Inflammatory macrophage (primary cell): ENCODE results near the gene MATN3.

Experiments used
- DNase-seq, 2 donors: peaks; one replicate each; pipeline ENCODE4 v3.0.0-alpha.2; 2020 to 2022

Gene MATN3

GRCh38 chr2:20035955-20036666 is 23.6 kb upstream of the MATN3 start:
- DNase-seq = peak; percentile 36 to 40

DNA sequence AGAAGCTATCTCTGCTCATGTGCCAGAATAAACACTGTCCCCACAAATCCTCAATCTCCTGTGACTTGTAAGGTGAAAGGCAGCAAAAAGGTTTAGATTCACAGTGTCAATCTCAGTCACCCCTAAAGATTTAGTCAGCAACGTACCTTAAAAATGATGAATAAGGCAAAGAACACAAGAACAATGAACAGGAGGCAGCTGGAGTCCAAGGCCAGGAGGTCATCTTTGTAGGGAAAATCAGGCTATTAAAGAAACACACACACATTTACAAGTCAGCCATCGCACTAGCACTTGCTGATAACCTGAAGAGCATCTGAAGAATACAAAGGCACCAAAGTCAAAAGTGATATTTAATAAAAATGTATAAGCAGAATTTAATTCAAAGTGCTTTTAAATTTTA is 22.4 kb upstream of the MATN3 start:
- no peak for DNase-seq

DNA sequence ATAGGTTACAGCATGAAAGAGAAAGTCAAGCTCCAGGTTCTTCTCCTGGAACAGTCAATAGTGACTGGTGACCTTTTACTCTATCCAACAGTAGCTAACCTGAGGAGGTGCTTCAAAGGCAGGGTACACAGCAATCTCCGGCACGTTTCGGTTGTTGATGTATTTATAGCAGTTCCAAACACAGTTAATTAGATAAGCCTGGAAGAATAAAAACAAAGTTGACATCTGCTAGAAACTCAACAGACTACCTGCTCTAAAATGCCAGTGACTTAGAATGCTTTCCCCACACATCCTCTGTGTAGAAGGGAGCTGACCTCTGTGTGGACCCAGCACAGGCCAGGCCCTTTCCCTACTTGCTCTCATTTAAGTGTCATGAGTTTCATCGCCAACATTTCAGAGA is 21.8 kb upstream of the MATN3 start:
- DNase-seq = no peak

- DNase-seq = no peak
These were observed 20.9 kb upstream of the MATN3 start for GRCh38 chr2:20033322-20033721.

GRCh38 chr2:20030224-20030623 is 17.8 kb upstream of the MATN3 start:
- no peak for DNase-seq

DNA sequence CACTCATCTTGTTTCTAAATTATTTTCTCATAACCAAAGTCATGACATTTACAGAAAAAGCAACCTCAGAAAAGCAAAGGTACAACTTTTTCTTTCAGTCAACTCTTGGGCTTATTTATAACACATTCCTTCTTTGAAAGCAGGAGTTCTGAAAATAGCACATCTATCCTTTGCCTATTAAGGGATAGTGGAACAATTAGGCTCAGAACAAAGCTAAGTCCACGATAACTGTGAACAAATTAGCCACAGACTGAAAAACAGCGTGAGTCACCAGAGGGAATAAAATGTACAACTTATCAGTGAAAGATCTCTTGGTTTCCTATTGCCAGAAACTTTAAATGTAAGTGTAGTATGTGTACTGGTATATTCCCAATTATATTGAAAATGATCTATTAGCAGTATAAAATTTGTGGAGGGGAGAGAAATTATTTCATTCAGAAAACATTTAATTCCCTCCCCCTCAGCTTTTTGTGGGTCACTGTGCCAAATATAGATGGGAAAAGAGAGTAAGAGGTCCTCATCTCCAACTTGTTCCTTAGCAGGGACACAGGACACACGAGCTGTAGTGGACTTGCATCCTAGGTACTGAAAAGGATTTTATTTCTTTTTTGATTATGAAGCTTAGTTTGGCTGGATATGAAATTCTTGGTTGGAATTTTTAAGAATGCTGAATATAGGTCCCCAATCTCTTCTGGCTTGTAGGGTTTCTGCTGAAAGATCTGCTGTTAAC is 15.4 kb upstream of the MATN3 start:
- no peak for DNase-seq

GRCh38 chr2:20027260-20027677 is 14.8 kb upstream of the MATN3 start:
- DNase-seq = no peak

DNA sequence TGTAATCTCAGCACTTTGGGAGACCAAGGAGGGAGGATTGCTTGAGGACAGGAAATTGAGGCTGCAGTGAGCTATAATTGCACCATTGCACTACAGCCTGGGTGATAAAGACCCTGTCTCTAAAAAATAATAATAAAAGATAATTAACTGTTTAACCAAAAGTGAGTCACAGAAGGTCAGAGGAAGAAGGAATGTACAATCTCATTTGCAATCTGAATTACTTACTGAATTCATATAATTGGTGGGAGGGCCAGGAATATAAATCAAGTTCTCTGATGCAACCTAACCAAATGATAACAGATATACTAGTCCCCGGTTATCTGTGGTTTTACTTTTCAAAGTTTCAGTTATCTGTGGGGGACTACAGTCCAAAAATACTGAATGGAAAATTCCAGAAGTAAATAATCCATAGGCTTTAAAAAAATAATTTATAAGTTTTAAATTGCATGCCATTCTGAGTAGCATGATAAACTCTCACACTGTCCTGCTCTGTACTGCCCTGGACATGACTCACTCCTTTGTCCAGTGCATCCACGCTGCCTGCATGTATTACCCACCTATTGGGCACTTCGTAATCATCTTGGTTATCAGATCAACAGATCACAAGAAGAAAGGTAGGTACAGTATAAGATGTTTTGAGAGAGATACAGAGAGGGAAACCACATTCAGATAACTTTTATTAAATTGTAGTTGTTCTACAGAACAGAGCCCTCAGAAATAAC is 12.8 kb upstream of the MATN3 start:
- DNase-seq = no peak

DNA sequence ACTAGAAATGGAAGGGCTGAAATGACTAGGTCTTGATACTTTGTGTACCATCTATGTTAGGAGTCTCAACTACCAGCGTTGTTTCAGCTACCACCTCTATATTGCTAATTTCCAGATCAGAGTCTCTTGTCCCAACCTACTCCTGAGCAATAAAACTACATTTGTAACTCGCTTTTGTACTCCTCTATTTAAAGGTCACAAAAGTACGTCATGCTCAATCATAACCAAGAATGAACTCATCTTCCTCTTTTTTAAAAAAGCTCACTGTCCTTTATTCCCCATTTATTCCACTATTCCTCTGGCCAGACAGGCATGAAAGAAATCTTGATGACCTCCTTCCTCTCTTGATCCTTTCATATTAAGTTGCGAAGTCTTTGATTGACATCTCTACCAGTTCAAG is 11.2 kb upstream of the MATN3 start:
- peak; percentile 30 to 40 for DNase-seq

DNA sequence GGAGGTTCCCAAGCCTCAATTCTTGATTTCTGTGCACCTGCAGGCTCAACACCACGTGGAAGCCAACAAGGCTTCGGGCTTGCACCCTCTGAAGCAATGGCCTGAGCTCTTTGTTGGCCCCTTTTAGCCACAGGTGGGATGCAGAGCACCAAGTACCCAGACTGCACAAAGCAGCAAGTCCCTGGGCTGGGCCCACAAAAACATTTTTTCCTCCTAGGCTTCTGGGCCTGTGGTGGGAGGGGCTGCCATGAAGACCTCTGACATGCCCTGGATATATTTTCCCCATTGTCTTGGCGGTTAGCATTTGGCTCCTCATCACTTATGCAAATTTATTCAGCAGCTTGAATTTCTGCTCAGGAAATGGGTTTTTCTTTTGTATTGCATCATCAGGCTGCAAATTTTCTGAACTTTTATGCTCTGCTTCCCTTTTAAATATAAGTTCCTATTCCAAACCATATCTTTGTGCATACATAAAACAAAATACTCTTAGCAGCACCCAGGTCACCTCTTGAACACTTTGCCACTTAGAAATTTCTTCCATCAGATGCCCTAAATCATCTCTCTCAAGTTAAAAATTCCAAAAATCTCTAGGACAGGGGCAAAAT is 9.0 kb upstream of the MATN3 start:
- DNase-seq = peak in 1 of 2 donors; percentile 36

DNA sequence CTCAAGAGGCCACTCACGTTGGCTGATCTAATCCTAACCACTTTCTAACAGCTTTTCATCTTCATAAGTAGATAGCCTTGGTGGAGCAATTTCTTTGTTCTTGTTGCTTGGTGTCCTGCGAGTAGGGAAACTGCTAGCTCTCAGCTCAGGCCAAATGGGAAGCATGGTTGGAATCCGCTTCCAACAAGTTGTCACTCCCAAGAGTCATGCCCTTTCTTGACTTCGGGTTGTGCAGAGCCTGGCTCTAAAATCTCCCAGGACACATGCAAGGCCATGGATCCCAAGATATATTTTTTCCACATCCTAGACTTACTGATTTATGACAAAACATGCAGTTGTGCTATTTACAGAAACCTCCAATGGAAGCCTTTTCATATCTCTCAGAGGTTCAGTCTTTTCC is 7.3 kb upstream of the MATN3 start:
- DNase-seq = no peak

GRCh38 chr2:20018601-20019152 is 6.2 kb upstream of the MATN3 start:
- DNase-seq = no peak

GRCh38 chr2:20016346-20016745 is 3.9 kb upstream of the MATN3 start:
- DNase-seq = no peak

- DNase-seq = peak; percentile 36 to 49
These were observed 3.1 kb upstream of the MATN3 start for GRCh38 chr2:20015482-20016083.

GRCh38 chr2:20013126-20013849 is 820 bp upstream of the MATN3 start:
- no peak for DNase-seq

- no peak for DNase-seq
These were observed 511 bp downstream of the MATN3 start for GRCh38 chr2:20012032-20012281.

DNA sequence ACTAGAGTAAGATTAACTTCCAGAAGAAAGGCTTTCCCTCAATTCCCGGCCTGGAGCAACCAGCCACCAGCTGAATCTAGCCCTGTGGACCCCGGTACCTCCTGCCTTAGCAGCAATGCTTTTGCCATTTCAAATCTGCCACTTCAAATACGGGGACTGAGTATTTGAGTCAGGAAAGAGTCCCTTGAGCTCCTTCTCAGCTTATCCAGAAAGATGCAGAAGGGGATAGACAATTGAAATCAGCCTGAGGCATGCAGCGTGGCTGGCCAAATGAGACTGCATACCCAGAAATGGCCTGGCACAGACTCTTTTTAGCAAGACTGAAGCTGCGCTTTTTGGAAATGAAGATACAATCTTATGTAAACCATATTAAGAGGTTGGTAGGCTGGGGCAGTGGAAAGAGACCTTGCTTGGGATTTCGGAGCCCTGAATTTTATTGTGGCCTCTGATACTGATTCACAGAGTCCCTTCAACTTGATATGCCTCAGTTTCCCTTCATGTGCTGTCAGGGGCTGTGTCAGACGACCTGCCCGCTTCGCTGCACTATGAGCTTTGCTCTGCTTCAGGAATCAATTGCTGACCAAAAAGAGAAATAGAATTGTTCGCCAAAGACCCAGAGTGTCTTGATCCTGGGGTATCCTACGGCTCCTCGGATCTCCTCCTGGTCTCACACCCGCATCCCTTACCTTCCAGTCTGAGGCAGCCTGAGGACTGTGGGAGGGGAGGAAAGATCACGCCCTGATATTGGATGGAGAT is 1.0 kb downstream of the MATN3 start:
- no peak for DNase-seq

DNA sequence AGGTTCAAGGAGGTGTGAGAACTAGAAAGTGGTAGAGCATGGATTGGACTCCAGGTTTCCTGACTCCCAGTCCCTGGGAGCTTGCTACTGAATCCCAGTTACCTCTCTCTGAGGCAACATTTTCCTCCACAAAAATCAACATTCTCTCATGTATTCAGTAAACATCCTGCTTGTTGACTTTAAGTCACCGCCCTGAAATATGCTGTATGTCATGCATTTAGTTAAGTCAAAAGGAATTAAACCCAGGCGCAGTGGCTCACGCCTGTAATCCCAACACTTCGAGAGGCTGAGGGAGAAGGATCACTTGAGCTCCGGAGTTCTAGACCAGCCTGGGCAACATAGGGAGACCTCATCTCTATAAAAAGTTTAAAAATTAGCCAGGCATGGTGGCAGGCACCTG is 3.8 kb downstream of the MATN3 start:
- no peak for DNase-seq

DNA sequence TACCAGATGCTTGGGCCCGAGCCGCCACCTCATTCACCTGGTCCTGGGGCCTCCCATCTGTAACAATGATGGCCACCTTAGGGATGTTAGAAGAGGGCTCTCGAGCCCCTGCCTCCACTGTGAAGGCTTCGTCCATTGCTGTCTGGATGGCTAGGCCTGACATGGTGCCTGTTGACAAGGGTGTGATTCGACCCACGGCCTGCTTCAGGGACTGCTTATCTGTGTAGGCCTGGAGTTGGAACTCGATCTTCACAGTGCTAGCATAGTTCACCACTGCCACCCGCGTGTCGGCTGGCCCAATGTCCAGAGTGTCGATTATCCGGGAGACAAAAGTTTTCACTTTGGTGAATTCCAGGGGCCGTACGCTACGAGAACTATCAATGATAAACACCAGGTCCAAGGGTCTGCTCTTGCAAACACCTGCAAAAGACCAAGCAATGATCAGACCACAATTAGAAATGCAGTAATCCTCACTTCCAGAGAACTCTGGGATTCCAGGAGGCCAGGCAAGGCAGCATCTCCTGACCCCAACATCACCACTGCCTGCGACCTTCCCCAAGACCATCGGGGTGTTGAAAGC is 6.5 kb downstream of the MATN3 start:
- no peak for DNase-seq

DNA sequence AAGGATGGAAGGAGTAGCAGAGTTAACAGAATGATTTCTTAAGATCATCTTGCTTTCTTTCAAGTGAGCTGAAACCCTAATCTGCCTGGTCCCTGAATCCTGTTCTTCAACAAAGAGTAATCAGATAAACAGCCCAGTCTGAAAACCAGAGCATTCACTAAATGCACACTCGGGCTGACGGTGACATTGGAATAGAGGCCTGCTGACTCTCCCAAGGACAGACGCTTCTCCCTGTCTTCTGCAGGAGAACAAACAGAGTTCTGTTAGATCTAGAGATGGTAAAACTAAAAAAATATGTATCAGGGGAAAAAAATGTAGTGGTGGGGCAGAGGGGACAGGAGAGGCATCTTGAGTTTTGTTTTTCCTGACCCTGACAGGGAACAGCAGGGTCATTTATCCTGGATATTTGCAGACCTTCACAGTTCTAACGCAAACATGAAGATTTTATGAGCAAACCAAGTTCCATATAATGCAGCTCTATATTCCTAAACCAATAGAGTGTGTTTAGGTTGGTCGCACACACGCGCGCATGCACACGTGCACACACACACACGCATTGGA is 7.3 kb downstream of the MATN3 start:
- no peak for DNase-seq
